ENCODE data around the gene NAA38.

NAA38 gene

GRCh38 chr17:7853691-7854038, 3.7 kb downstream of the NAA38 start:
- DNase-seq: no peak

GRCh38 chr17:7852919-7853690, 4.3 kb downstream of the NAA38 start:
- DNase-seq: no peak

GRCh38 chr17:7852262-7852670, 5.1 kb downstream of the NAA38 start:
- DNase-seq: no peak

GRCh38 chr17:7851438-7852261, 5.7 kb downstream of the NAA38 start:
- peak in 55 of 56 donors; percentile 23 to 90 (median 77) for DNase-seq

- no peak for DNase-seq
Measured at GRCh38 chr17:7850701-7851437, 6.5 kb downstream of the NAA38 start.

GRCh38 chr17:7849751-7850504, 7.4 kb downstream of the NAA38 start:
- DNase-seq: no peak

GRCh38 chr17:7849130-7849750, 8.1 kb downstream of the NAA38 start:
- no peak for DNase-seq

GRCh38 chr17:7848739-7849129, 8.6 kb downstream of the NAA38 start:
- DNase-seq: no peak

- DNase-seq: no peak
Measured at GRCh38 chr17:7848131-7848579, 9.2 kb downstream of the NAA38 start.

- DNase-seq: no peak
Measured at GRCh38 chr17:7846765-7847661, 10.3 kb downstream of the NAA38 start.

GRCh38 chr17:7846063-7846735, 11.2 kb downstream of the NAA38 start:
- DNase-seq: no peak

- no peak for DNase-seq
Measured at GRCh38 chr17:7845359-7846062, 11.8 kb downstream of the NAA38 start.

- peak; percentile 50 to 96 (median 88) for DNase-seq
Measured at GRCh38 chr17:7844292-7845154, 12.8 kb downstream of the NAA38 start.

GRCh38 chr17:7843536-7844291, 13.6 kb downstream of the NAA38 start:
- peak in 41 of 56 donors; percentile 24 to 82 (median 66) for DNase-seq

- peak in 2 of 56 donors; percentile 59 to 65 for DNase-seq
Measured at GRCh38 chr17:7843257-7843535, 14.2 kb downstream of the NAA38 start.

- DNase-seq: peak in 39 of 56 donors; percentile 12 to 84 (median 65)
Measured at GRCh38 chr17:7842380-7843256, 14.7 kb downstream of the NAA38 start.

Data from amygdala (tissue), 56 donors.